ENCODE data around the gene PDGFC. TPM values are rescaled to one million over a fixed set of nuclear protein-coding genes. Genes with fewer than 3 reads are reported as not detected.

The PDGFC gene
- polyA plus RNA-seq, 1 donor from 2014 or later: 3.8 TPM

- no peaks in the 10 kb centered on the region for H3K9me2 ChIP-seq (ENCODE audit: insufficient read depth, low read length)
- TF ChIP-seq MXI1 (conservative IDR thresholded peaks at IDR 0.05; ENCODE audit: poor library complexity, severe bottlenecking) (no peak), POLR2AphosphoS5 (IDR thresholded peaks at IDR 0.05) (no peak), REST (IDR thresholded peaks at IDR 0.05; ENCODE audit: borderline replicate concordance) (no peak), SMC3 (conservative IDR thresholded peaks at IDR 0.05; ENCODE audit: poor library complexity) (no peak)
- H3K4me3 ChIP-seq (ENCODE audit: low read length): no peak overlapping the region
- no peaks in the 10 kb centered on the region for H3K9me3 ChIP-seq (ENCODE audit: low read length)
- no peak overlapping the region for H3K4me2 ChIP-seq (ENCODE audit: low read length)
- H3K36me3 ChIP-seq (ENCODE audit: insufficient read depth, low read length): no peaks in the 10 kb centered on the region
- H3K27me3 ChIP-seq (ENCODE audit: insufficient read depth, low read depth, low read length): no peaks in the 10 kb centered on the region
- H3K79me2 ChIP-seq (replicated peaks; ENCODE audit: insufficient read depth, low read length): no peaks in the 10 kb centered on the region
- no peak overlapping the region for H2AFZ ChIP-seq (ENCODE audit: low read depth, low read length)
- no peak overlapping the region for H3K27ac ChIP-seq (ENCODE audit: low read length)
- no peak overlapping the region for H3K9ac ChIP-seq (ENCODE audit: low read length)
- no peaks in the 10 kb centered on the region for H4K20me1 ChIP-seq (ENCODE audit: insufficient read depth)
- no peaks in the 10 kb centered on the region for H3F3A ChIP-seq (ENCODE audit: insufficient read depth, low read length, poor library complexity, severe bottlenecking)
Measured at GRCh38 chr4:156775813-156776212, 195.8 kb downstream of the PDGFC start.

GRCh38 chr4:156774422-156774821 lies 197.2 kb downstream of the PDGFC start:
- H3K27ac ChIP-seq (ENCODE audit: low read length): no peak overlapping the region
- H4K20me1 ChIP-seq (ENCODE audit: insufficient read depth): no peaks in the 10 kb centered on the region
- TF ChIP-seq SMC3 (conservative IDR thresholded peaks at IDR 0.05; ENCODE audit: poor library complexity) (no peak), EZH2 (IDR thresholded peaks at IDR 0.05; ENCODE audit: borderline replicate concordance, insufficient read depth, low read length, poor library complexity, severe bottlenecking) (no peak), MXI1 (conservative IDR thresholded peaks at IDR 0.05; ENCODE audit: poor library complexity, severe bottlenecking) (no peak), POLR2AphosphoS5 (IDR thresholded peaks at IDR 0.05) (no peak), TAF1 (IDR thresholded peaks at IDR 0.05; ENCODE audit: low read depth) (no peak), EP300 (conservative IDR thresholded peaks at IDR 0.05; ENCODE audit: poor library complexity, severe bottlenecking) (no peak), RAD21 (conservative IDR thresholded peaks at IDR 0.05) (no peak), CTCF (IDR thresholded peaks at IDR 0.05; ENCODE audit: poor library complexity, severe bottlenecking) (no peak), REST (IDR thresholded peaks at IDR 0.05; ENCODE audit: borderline replicate concordance) (no peak)
- H3K4me3 ChIP-seq (ENCODE audit: low read length): no peak overlapping the region
- no peaks in the 10 kb centered on the region for H3K36me3 ChIP-seq (ENCODE audit: insufficient read depth, low read length)
- no peaks in the 10 kb centered on the region for H3K9me3 ChIP-seq (ENCODE audit: low read length)
- H3K9me2 ChIP-seq (ENCODE audit: insufficient read depth, low read length): no peaks in the 10 kb centered on the region
- H3F3A ChIP-seq (ENCODE audit: insufficient read depth, low read length, poor library complexity, severe bottlenecking): no peaks in the 10 kb centered on the region
- no peaks in the 10 kb centered on the region for H3K27me3 ChIP-seq (ENCODE audit: insufficient read depth, low read depth, low read length)
- no peak overlapping the region for H3K9ac ChIP-seq (ENCODE audit: low read length)
- no peaks in the 10 kb centered on the region for H3K79me2 ChIP-seq (replicated peaks; ENCODE audit: insufficient read depth, low read length)
- H3K4me2 ChIP-seq (ENCODE audit: low read length): no peak overlapping the region
- H2AFZ ChIP-seq (ENCODE audit: low read depth, low read length): no peak overlapping the region
